GM12875 (cell line): ENCODE results near the gene TFF1.

ENCODE experiments used
- H3K4me3 ChIP-seq: one replicate; pipeline ENCODE4 v1.5.1; 2011; ENCODE audit warnings: low read depth, low read length, control low read depth
- TF ChIP-seq, protein P1 (sequence below): IDR thresholded peaks from 2 replicates; pipeline ENCODE4 v1.5.1; 2011; ENCODE audit warnings: low read depth, mild to moderate bottlenecking, control low read depth, inconsistent platforms, low read length, moderate library complexity, borderline replicate concordance; ENCODE audit not compliant: insufficient read depth

Gene TFF1

DNA sequence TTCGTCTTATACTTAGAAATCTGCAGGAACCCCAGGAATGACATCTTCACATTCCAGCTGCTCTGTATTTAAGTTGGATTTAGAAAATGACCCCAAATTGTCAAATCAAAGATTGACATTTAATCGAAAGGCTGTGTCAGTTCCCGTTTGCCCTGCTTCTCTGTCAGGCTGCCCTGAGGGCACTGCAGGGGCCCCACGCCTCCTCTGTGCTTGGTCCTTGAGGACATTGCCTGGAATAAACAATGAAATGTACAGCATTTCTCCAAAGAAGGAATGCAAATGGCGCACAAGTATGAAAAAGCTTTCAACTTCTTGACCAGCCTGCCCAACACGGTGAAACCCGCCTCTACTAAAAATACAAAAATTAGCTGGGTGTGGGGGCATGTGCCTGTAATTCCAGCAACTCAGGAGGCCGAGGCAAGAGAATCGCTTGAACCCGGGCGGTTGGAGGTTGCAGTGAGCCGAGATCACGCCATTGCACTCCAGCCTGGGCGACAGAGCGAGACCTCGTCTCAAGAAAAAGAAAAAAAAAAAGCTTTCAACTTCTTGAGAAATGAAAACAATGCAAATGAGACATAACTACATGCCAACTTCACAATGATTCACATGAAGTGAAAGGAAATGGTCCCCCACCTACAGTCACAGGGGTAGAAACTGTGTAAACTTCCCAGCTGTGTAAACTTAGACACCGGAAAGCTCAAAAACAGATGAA is 26.6 kb upstream of the TFF1 start:
- TF ChIP-seq, protein P1, sequence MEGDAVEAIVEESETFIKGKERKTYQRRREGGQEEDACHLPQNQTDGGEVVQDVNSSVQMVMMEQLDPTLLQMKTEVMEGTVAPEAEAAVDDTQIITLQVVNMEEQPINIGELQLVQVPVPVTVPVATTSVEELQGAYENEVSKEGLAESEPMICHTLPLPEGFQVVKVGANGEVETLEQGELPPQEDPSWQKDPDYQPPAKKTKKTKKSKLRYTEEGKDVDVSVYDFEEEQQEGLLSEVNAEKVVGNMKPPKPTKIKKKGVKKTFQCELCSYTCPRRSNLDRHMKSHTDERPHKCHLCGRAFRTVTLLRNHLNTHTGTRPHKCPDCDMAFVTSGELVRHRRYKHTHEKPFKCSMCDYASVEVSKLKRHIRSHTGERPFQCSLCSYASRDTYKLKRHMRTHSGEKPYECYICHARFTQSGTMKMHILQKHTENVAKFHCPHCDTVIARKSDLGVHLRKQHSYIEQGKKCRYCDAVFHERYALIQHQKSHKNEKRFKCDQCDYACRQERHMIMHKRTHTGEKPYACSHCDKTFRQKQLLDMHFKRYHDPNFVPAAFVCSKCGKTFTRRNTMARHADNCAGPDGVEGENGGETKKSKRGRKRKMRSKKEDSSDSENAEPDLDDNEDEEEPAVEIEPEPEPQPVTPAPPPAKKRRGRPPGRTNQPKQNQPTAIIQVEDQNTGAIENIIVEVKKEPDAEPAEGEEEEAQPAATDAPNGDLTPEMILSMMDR: no peak
- no peak overlapping the region for H3K4me3 ChIP-seq

DNA sequence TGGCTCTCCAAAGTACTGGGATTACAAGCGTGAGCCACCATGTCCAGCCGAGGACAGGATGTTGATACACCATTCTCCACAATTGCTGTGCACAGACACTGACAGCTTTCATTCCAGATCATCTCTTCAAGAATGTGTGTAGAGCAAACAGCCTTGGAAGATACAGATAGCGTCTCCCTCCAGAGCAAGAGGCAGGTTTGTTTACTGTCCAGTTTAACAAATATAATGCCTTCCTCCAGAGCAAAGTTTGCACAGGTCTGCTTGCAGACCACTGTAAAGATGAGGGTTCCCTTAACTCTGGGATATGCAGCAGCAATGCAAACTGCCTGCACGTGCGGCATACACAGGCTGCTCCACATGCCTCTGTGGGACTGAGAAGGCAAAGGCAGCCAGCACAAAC is 25.0 kb upstream of the TFF1 start:
- TF ChIP-seq, protein P1: no peak
- no peak overlapping the region for H3K4me3 ChIP-seq

DNA sequence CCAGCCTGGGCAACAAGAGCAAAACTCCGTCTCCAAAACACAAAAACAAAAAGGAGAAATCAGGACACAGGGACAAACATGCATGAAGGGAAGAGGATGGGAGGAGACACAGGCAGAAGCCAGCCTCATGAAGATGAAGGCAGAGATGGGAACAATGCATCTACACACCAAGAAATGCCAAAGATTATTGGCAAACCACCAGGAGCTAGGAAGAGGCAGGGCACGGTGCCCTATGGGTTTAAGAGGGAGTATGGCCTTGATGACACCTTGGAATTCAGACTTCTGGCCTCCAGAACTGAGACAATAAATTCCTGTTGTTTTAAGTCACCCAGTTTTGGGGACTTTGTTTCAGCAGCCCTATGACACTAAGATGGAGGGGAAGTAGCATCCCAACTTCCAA is 24.4 kb upstream of the TFF1 start:
- no peak overlapping the region for H3K4me3 ChIP-seq
- TF ChIP-seq, protein P1: no peak

DNA sequence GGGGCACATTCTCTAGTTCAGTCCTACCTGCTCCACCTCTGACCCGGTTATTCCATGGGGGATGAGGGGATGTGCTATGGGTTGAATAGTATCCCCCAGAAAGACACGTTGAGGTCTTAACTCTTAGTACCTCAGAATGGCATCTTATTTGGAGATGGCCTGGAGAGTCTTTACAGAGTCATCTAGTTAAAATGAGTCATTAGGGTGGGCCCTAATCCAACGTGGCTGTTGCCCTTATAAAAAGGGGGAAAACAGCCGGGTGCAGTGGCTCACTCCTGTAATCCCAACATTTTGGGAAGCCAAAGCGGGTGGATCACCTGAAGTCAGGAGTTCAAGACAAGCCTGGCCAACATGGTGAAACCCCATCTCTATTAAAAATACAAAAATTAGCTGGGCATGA is 23.9 kb upstream of the TFF1 start:
- H3K4me3 ChIP-seq: no peak overlapping the region
- TF ChIP-seq, protein P1: no peak

DNA sequence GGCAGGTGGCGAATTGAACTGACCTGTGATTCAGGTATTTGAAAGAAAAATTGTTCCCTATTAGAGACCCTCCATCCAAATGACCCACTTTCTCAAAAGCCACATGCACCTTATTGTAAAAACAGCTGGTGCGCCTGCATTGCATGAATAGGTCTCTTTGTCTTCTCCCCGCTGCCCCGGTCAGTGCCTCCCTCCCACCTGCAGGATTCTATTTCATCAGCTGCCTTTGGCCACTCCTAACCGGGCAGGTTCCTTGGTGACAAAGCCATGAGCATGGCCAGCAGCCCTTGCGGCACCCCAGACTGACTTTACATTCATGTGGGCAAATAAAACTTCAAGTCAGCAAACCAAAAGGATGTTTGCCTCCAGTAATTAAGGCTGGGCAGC is 23.1 kb upstream of the TFF1 start:
- H3K4me3 ChIP-seq: no peak overlapping the region
- TF ChIP-seq, protein P1: no peak

DNA sequence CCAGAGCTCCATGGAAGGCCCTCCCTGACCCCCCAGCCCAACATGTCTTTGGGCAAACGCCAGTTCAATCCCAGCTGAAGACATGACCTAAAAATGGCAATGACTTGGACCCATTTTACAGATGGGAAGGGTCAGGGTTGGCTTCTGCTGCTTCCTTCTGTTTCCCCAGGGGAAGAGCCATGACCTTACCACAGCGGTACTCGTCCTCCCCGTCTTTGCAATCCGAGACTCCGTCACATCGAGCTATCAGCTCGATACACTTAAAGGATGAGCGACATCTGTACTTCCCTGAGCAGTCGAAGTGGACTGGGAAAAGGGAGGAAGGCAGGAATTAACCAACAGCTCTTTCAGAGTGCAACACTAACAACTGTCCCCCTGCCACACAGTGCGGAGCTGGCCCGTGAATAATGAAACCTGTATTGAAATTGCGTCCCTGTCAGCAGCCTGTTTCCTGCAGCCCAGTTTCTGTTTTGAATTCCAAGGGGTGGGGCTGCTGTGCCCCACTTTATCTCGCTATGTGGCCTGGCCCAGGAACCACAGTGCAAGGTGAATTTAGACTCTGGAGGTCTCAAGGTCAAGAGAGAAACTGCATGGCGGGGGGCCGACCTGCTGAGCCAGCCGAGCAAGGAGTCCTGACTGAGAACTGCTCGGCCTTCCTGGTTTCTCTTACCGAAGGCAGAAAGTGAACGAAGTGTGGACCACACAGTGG is 22.6 kb upstream of the TFF1 start:
- H3K4me3 ChIP-seq: no peak overlapping the region
- TF ChIP-seq, protein P1: no peak

DNA sequence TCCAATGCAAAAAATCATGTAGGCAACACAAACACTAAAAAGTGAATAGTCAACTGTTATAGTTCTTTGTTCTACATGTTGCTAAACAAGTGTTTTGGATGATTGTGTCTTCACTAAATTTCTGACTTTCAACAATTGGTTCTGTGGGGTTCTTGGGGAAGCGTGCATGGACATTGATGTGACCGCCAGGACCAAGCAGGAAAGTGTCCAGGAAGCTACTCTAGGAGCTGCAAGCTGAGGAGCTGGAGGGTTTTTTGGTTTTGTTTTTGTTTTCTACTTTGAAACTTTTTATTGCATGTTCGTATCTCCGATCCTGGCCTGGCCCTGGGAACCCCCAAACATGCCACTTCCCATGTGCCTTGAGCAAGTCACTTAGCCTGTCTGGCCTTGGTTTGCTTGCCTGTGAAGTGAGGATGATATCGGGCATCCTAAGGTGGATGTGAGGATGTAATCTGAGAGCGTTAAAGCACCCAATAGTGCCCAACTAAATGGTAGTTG is 21.6 kb upstream of the TFF1 start:
- no peak overlapping the region for H3K4me3 ChIP-seq
- TF ChIP-seq, protein P1: no peak
